Measurements from ENCODE around the gene SLC6A3.

SLC6A3 gene

GRCh38 chr5:1396293-1396816, 48.9 kb downstream of the SLC6A3 start:
- H3K4me1 ChIP-seq (ENCODE audit: control insufficient read depth, insufficient read depth, low read length), result peaks cover 8% of the 10 kb centered on the region
- no peak overlapping the region for H3K27ac ChIP-seq (ENCODE audit: insufficient read depth, low read depth, low read length, poor library complexity, severe bottlenecking)
- WGBS, 2 experiments, result 54 to 57% methylated on average over 18 of the region's 18 CpGs
- H3K9me3 ChIP-seq (ENCODE audit: control insufficient read depth, low read length), result no peaks in the 10 kb centered on the region
- H3K4me3 ChIP-seq (ENCODE audit: insufficient read depth, low read depth, low read length), result no peak overlapping the region
- H3K27me3 ChIP-seq (ENCODE audit: control insufficient read depth, insufficient read depth, low read length, poor library complexity, severe bottlenecking), result no peaks in the 10 kb centered on the region
- H3K36me3 ChIP-seq (ENCODE audit: control insufficient read depth, insufficient read depth, low read length), result no peaks in the 10 kb centered on the region

GRCh38 chr5:1394881-1395860, 50.1 kb downstream of the SLC6A3 start:
- no peaks in the 10 kb centered on the region for H3K36me3 ChIP-seq (ENCODE audit: control insufficient read depth, insufficient read depth, low read length)
- WGBS, 2 experiments, result 94 to 95% methylated on average over 32 of the region's 32 CpGs
- no peaks in the 10 kb centered on the region for H3K9me3 ChIP-seq (ENCODE audit: control insufficient read depth, low read length)
- H3K27ac ChIP-seq (ENCODE audit: insufficient read depth, low read depth, low read length, poor library complexity, severe bottlenecking), result no peak overlapping the region
- no peaks in the 10 kb centered on the region for H3K27me3 ChIP-seq (ENCODE audit: control insufficient read depth, insufficient read depth, low read length, poor library complexity, severe bottlenecking)
- peaks cover 8% of the 10 kb centered on the region for H3K4me1 ChIP-seq (ENCODE audit: control insufficient read depth, insufficient read depth, low read length)
- no peak overlapping the region for H3K4me3 ChIP-seq (ENCODE audit: insufficient read depth, low read depth, low read length)

- H3K9me3 ChIP-seq (ENCODE audit: control insufficient read depth, low read length), result no peaks in the 10 kb centered on the region
- H3K4me3 ChIP-seq (ENCODE audit: insufficient read depth, low read depth, low read length), result no peak overlapping the region
- peaks cover 8% of the 10 kb centered on the region for H3K4me1 ChIP-seq (ENCODE audit: control insufficient read depth, insufficient read depth, low read length)
- no peaks in the 10 kb centered on the region for H3K36me3 ChIP-seq (ENCODE audit: control insufficient read depth, insufficient read depth, low read length)
- no peak overlapping the region for H3K27ac ChIP-seq (ENCODE audit: insufficient read depth, low read depth, low read length, poor library complexity, severe bottlenecking)
- WGBS, 2 experiments, result 86 to 88% methylated on average over 36 of the region's 36 CpGs
- peaks cover 8% of the 10 kb centered on the region for H3K27me3 ChIP-seq (ENCODE audit: control insufficient read depth, insufficient read depth, low read length, poor library complexity, severe bottlenecking)
These were observed 51.4 kb downstream of the SLC6A3 start for GRCh38 chr5:1393571-1394501.

GRCh38 chr5:1392801-1393565, 52.3 kb downstream of the SLC6A3 start:
- WGBS, 2 experiments, result 84 to 85% methylated on average over 22 of the region's 22 CpGs
- no peaks in the 10 kb centered on the region for H3K9me3 ChIP-seq (ENCODE audit: control insufficient read depth, low read length)
- H3K4me3 ChIP-seq (ENCODE audit: insufficient read depth, low read depth, low read length), result no peak overlapping the region
- peaks cover 8% of the 10 kb centered on the region for H3K4me1 ChIP-seq (ENCODE audit: control insufficient read depth, insufficient read depth, low read length)
- no peaks in the 10 kb centered on the region for H3K36me3 ChIP-seq (ENCODE audit: control insufficient read depth, insufficient read depth, low read length)
- peaks cover 17% of the 10 kb centered on the region for H3K27me3 ChIP-seq (ENCODE audit: control insufficient read depth, insufficient read depth, low read length, poor library complexity, severe bottlenecking)
- no peak overlapping the region for H3K27ac ChIP-seq (ENCODE audit: insufficient read depth, low read depth, low read length, poor library complexity, severe bottlenecking)

- Histone ChIP-seq H3K27ac (ENCODE audit: insufficient read depth, low read depth, low read length, poor library complexity, severe bottlenecking) (no peak overlapping the region), H3K9me3 (ENCODE audit: control insufficient read depth, low read length) (no peaks in the 10 kb centered on the region), H3K4me1 (ENCODE audit: control insufficient read depth, insufficient read depth, low read length) (peaks cover 8% of the 10 kb centered on the region), H3K36me3 (ENCODE audit: control insufficient read depth, insufficient read depth, low read length) (no peaks in the 10 kb centered on the region), H3K4me3 (ENCODE audit: insufficient read depth, low read depth, low read length) (no peak overlapping the region), H3K27me3 (ENCODE audit: control insufficient read depth, insufficient read depth, low read length, poor library complexity, severe bottlenecking) (peaks cover 24% of the 10 kb centered on the region)
- 81 to 84% methylated on average over 11 of the region's 11 CpGs for WGBS, 2 experiments
These were observed 53.0 kb downstream of the SLC6A3 start for GRCh38 chr5:1392261-1392660.

- Histone ChIP-seq H3K9me3 (ENCODE audit: control insufficient read depth, low read length) (no peaks in the 10 kb centered on the region), H3K36me3 (ENCODE audit: control insufficient read depth, insufficient read depth, low read length) (no peaks in the 10 kb centered on the region), H3K27ac (ENCODE audit: insufficient read depth, low read depth, low read length, poor library complexity, severe bottlenecking) (no peak overlapping the region), H3K4me1 (ENCODE audit: control insufficient read depth, insufficient read depth, low read length) (peaks cover 8% of the 10 kb centered on the region), H3K4me3 (ENCODE audit: insufficient read depth, low read depth, low read length) (no peak overlapping the region), H3K27me3 (ENCODE audit: control insufficient read depth, insufficient read depth, low read length, poor library complexity, severe bottlenecking) (peaks cover 30% of the 10 kb centered on the region)
- 80 to 83% methylated on average over 11 of the region's 11 CpGs for WGBS, 2 experiments
These were observed 53.5 kb downstream of the SLC6A3 start for GRCh38 chr5:1391691-1392090.

GRCh38 chr5:1390861-1391600, 54.2 kb downstream of the SLC6A3 start:
- no peak overlapping the region for H3K27ac ChIP-seq (ENCODE audit: insufficient read depth, low read depth, low read length, poor library complexity, severe bottlenecking)
- H3K36me3 ChIP-seq (ENCODE audit: control insufficient read depth, insufficient read depth, low read length), result no peaks in the 10 kb centered on the region
- no peak overlapping the region for H3K4me3 ChIP-seq (ENCODE audit: insufficient read depth, low read depth, low read length)
- peaks cover 36% of the 10 kb centered on the region for H3K27me3 ChIP-seq (ENCODE audit: control insufficient read depth, insufficient read depth, low read length, poor library complexity, severe bottlenecking)
- H3K9me3 ChIP-seq (ENCODE audit: control insufficient read depth, low read length), result no peaks in the 10 kb centered on the region
- WGBS, 2 experiments, result 89 to 90% methylated on average over 21 of the region's 21 CpGs
- H3K4me1 ChIP-seq (ENCODE audit: control insufficient read depth, insufficient read depth, low read length), result peaks cover 5% of the 10 kb centered on the region

- no peaks in the 10 kb centered on the region for H3K36me3 ChIP-seq (ENCODE audit: control insufficient read depth, insufficient read depth, low read length)
- peaks cover 43% of the 10 kb centered on the region for H3K27me3 ChIP-seq (ENCODE audit: control insufficient read depth, insufficient read depth, low read length, poor library complexity, severe bottlenecking)
- peaks cover 6% of the 10 kb centered on the region for H3K4me1 ChIP-seq (ENCODE audit: control insufficient read depth, insufficient read depth, low read length)
- 84 to 85% methylated on average over 7 of the region's 7 CpGs for WGBS, 2 experiments
- no peak overlapping the region for H3K4me3 ChIP-seq (ENCODE audit: insufficient read depth, low read depth, low read length)
- no peaks in the 10 kb centered on the region for H3K9me3 ChIP-seq (ENCODE audit: control insufficient read depth, low read length)
- H3K27ac ChIP-seq (ENCODE audit: insufficient read depth, low read depth, low read length, poor library complexity, severe bottlenecking), result no peak overlapping the region
These were observed 54.9 kb downstream of the SLC6A3 start for GRCh38 chr5:1390333-1390732.

GRCh38 chr5:1388383-1388967, 56.8 kb downstream of the SLC6A3 start:
- H3K27me3 ChIP-seq (ENCODE audit: control insufficient read depth, insufficient read depth, low read length, poor library complexity, severe bottlenecking), result peaks cover 62% of the 10 kb centered on the region
- WGBS, 2 experiments, result 81 to 85% methylated on average over 4 of the region's 4 CpGs

More at GRCh38 chr5:1388383-1388967, 56.8 kb downstream of the SLC6A3 start:
- H3K36me3 ChIP-seq (ENCODE audit: control insufficient read depth, insufficient read depth, low read length), result no peaks in the 10 kb centered on the region
- peaks cover 7% of the 10 kb centered on the region for H3K4me1 ChIP-seq (ENCODE audit: control insufficient read depth, insufficient read depth, low read length)
- no peak overlapping the region for H3K27ac ChIP-seq (ENCODE audit: insufficient read depth, low read depth, low read length, poor library complexity, severe bottlenecking)
- no peaks in the 10 kb centered on the region for H3K9me3 ChIP-seq (ENCODE audit: control insufficient read depth, low read length)
- H3K4me3 ChIP-seq (ENCODE audit: insufficient read depth, low read depth, low read length), result no peak overlapping the region

All from ectodermal cell (in vitro differentiated cells).